AG04450 (cell line): Measurements from ENCODE around the gene TMEM143. TPM values are rescaled to one million over a fixed set of nuclear protein-coding genes. Genes with fewer than 3 reads are reported as not detected.
A peak's percentile ranks its signal among the peaks of the same experiment; 100 is the strongest.

ENCODE experiments used
- CTCF ChIA-PET: fragments of 300-600, 350-600 bp; formaldehyde crosslinking; extraction: SDS; loops from one replicate; lab custom pipeline; 2022; ENCODE audit warnings: antibody characterized with exemption, inconsistent platforms; lab: Charles Lee
- POLR2A ChIA-PET: fragments of 350-600 bp; formaldehyde crosslinking; extraction: SDS; loops from one replicate; lab custom pipeline; 2021; ENCODE audit warnings: antibody characterized with exemption, inconsistent platforms; lab: Yijun Ruan, JAX
- DNase-seq: peaks from one replicate; pipeline ENCODE4 v3.0.0-alpha.2; 2011; ENCODE audit warnings: low read depth, low spot score
- H3K27ac ChIP-seq: one replicate; pipeline ENCODE4 v1.5.1; 2012; ENCODE audit warnings: low read depth, low read length, control low read depth
- H3K27me3 ChIP-seq: one replicate; pipeline ENCODE4 v1.6.0; 2012; ENCODE audit warnings: low read length; ENCODE audit not compliant: control insufficient read depth, insufficient read depth
- H3K4me3 ChIP-seq: 2 replicates; pipeline ENCODE4 v1.5.1; 2011; ENCODE audit warnings: mild to moderate bottlenecking, low read depth, low read length, control low read depth
- H3K9me3 ChIP-seq: 2 replicates; pipeline ENCODE4 v1.5.1; 2012; ENCODE audit warnings: low read length; ENCODE audit not compliant: control insufficient read depth, insufficient read depth
- CTCF ChIP-seq: IDR thresholded peaks from 2 replicates; pipeline ENCODE4 v1.5.1; 2011; ENCODE audit warnings: low read depth, low read length, control low read depth, inconsistent platforms
- polyA plus RNA-seq: library from polyadenylated mRNA; depleted of rRNA; stranded (reverse); fragments of >200 nt; gene quantifications from 2 replicates; pipeline ENCODE4 v1.2.3, GENCODE V29; 2011

Gene TMEM143
- polyA plus RNA-seq, 1 experiment, result 5.1 TPM

GRCh38 chr19:48329167-48329891, 34.4 kb downstream of the TMEM143 start:
- POLR2A ChIA-PET, result no interaction called here
- DNase-seq, result no peak
- no peaks in the 10 kb centered on the region; the same call in 1 of the 2 replicates for H3K9me3 ChIP-seq
- CTCF ChIA-PET, result interaction anchor here (1.3 kb wide), 1 partner anchor 9 kb away, joined by 4 read pairs; no protein-coding TSS in a partner anchor
- no peak for TF ChIP-seq CTCF
- no peak overlapping the region for H3K27ac ChIP-seq
- H3K4me3 ChIP-seq, result peak overlapping the region; percentile 10; the same call in 1 of the 2 replicates
- H3K27me3 ChIP-seq, result no peaks in the 10 kb centered on the region

GRCh38 chr19:48325265-48325910, 38.4 kb downstream of the TMEM143 start, which contains the start of gene EMP3:
TSS of gene EMP3 (plus strand) at chr19:48325552. CDS start at chr19:48326845, 1,293 bp downstream.
- CTCF ChIA-PET, result interaction anchor here (1.4 to 5.3 kb wide), 2 partner anchors 8 to 16 kb away, joined by 4 to 29 read pairs; no protein-coding TSS in a partner anchor
- POLR2A ChIA-PET, result interaction anchor here (0.6 to 1.0 kb wide), 3 partner anchors 9 to 1434 kb away, joined by 3 to 4 read pairs (median 3); no protein-coding TSS in a partner anchor
- peak within 1 kb of the TSS; percentile 95 for H3K27ac ChIP-seq
- no peak for TF ChIP-seq CTCF
- no peaks in the 10 kb centered on the region for H3K27me3 ChIP-seq
- H3K9me3 ChIP-seq, result peaks cover 2% of the 10 kb centered on the region; the same call in 1 of the 2 replicates
- peak within 1 kb of the TSS; percentile 83 for H3K4me3 ChIP-seq
- peak; percentile 80 for DNase-seq

GRCh38 chr19:48321622-48322591, 41.8 kb downstream of the TMEM143 start:
- peak; percentile 97 for DNase-seq
- peak overlapping the region; percentile 63 for H3K4me3 ChIP-seq
- no peak for TF ChIP-seq CTCF
- H3K27ac ChIP-seq, result peak overlapping the region; percentile 98
- peaks cover 2% of the 10 kb centered on the region; the same call in 1 of the 2 replicates for H3K9me3 ChIP-seq
- ChIA-PET POLR2A (interaction anchor here (0.5 to 3.6 kb wide), 5 partner anchors 12 to 50 kb away, joined by 3 to 32 read pairs (median 4); partner anchors contain the start of genes SYNGR4 and TMEM143), CTCF (interaction anchor here (0.6 to 5.3 kb wide), 4 partner anchors 12 to 198 kb away, joined by 3 to 29 read pairs (median 5); partner anchors contain the start of gene KDELR1)
- H3K27me3 ChIP-seq, result no peaks in the 10 kb centered on the region

- POLR2A ChIA-PET, result interaction anchor here (0.5 to 3.6 kb wide), 4 partner anchors 12 to 70 kb away, joined by 3 to 32 read pairs (median 4); partner anchors contain the start of genes KDELR1, SYNGR4 and TMEM143
- DNase-seq, result no peak
- no peak for TF ChIP-seq CTCF
Observed at GRCh38 chr19:48321372-48321621, 42.4 kb downstream of the TMEM143 start.

More at GRCh38 chr19:48321372-48321621, 42.4 kb downstream of the TMEM143 start:
- Histone ChIP-seq H3K27ac (peak overlapping the region; percentile 97), H3K9me3 (peaks cover 2% of the 10 kb centered on the region; the same call in 1 of the 2 replicates), H3K4me3 (peak overlapping the region; percentile 63), H3K27me3 (no peaks in the 10 kb centered on the region)
- CTCF ChIA-PET, result interaction anchor here (1.4 to 5.3 kb wide), 2 partner anchors 12 to 53 kb away, joined by 4 to 29 read pairs; no protein-coding TSS in a partner anchor
